Measurements from ENCODE around the gene GPI. TPM values are rescaled to one million over a fixed set of nuclear protein-coding genes. Genes with fewer than 3 reads are reported as not detected.

Gene GPI
- total RNA-seq, 1 donor from 2014 or later, result 84.9 TPM

Other genes with a start within 250 kb of the GPI start
- gene LSM14A, start 192.7 kb upstream of the GPI start, total RNA-seq, result 91.1 and 131 TPM in 2 replicates
- 25.1 and 26.8 TPM in 2 replicates for gene GARRE1, start 110.6 kb upstream of the GPI start, total RNA-seq
- gene PDCD2L, start 39.2 kb downstream of the GPI start, total RNA-seq, result 9.2 and 12.7 TPM in 2 replicates
- gene UBA2, start 63.2 kb downstream of the GPI start, total RNA-seq, result 70.0 and 92.3 TPM in 2 replicates
- gene WTIP, start 116.6 kb downstream of the GPI start, total RNA-seq, result 22.2 and 48.0 TPM in 2 replicates

All from lung microvascular endothelial cell (primary cell).